ENCODE measurements around the gene MRPL20.
"Not testable (repeated sequence)": the region's sequence is repeated elsewhere in the genome, so short reads cannot be mapped to it uniquely, and the experiment has no call there.

The MRPL20 gene

GRCh38 chr1:1451696-1452364, 44.7 kb upstream of the MRPL20 start:
- no peak for DNase-seq (ENCODE audit: low read depth)
- H3K4me3 ChIP-seq (ENCODE audit: low read depth, low read length): no peak overlapping the region
- TF ChIP-seq MYC (IDR thresholded peaks at IDR 0.05; ENCODE audit: low read depth, low read length) (no peak), MAX (IDR thresholded peaks at IDR 0.05; ENCODE audit: low read depth, low read length) (no peak), CTCF (IDR thresholded peaks at IDR 0.05; ENCODE audit: low read depth, low read length) (no peak), POLR2A (IDR thresholded peaks at IDR 0.05; ENCODE audit: extremely low read depth, insufficient read length) (no peak)

GRCh38 chr1:1450616-1451015, 43.5 kb upstream of the MRPL20 start:
- H3K4me3 ChIP-seq (ENCODE audit: low read depth, low read length); DNase-seq (ENCODE audit: low read depth): not testable (repeated sequence)

GRCh38 chr1:1449099-1449739, 42.1 kb upstream of the MRPL20 start, which contains the start of gene ATAD3C:
Gene ATAD3C, plus strand, starts transcription at chr1:1449689. Its CDS starts 995 bp downstream, at chr1:1450684.
- no peak for DNase-seq (ENCODE audit: low read depth)
- TF ChIP-seq MAX (IDR thresholded peaks at IDR 0.05; ENCODE audit: low read depth, low read length) (no peak), MYC (IDR thresholded peaks at IDR 0.05; ENCODE audit: low read depth, low read length) (no peak), CTCF (IDR thresholded peaks at IDR 0.05; ENCODE audit: low read depth, low read length) (no peak), POLR2A (IDR thresholded peaks at IDR 0.05; ENCODE audit: extremely low read depth, insufficient read length) (no peak)
- H3K4me3 ChIP-seq (ENCODE audit: low read depth, low read length): no peak within 1 kb of the TSS

GRCh38 chr1:1446631-1447030, 39.5 kb upstream of the MRPL20 start:
- DNase-seq (ENCODE audit: low read depth); H3K4me3 ChIP-seq (ENCODE audit: low read depth, low read length): not testable (repeated sequence)

GRCh38 chr1:1442069-1442770, 35.1 kb upstream of the MRPL20 start:
- no peak overlapping the region for H3K4me3 ChIP-seq (ENCODE audit: low read depth, low read length)
- TF ChIP-seq MAX (IDR thresholded peaks at IDR 0.05; ENCODE audit: low read depth, low read length) (no peak), CTCF (IDR thresholded peaks at IDR 0.05; ENCODE audit: low read depth, low read length) (no peak), MYC (IDR thresholded peaks at IDR 0.05; ENCODE audit: low read depth, low read length) (no peak), POLR2A (IDR thresholded peaks at IDR 0.05; ENCODE audit: extremely low read depth, insufficient read length) (no peak)
- no peak for DNase-seq (ENCODE audit: low read depth)

GRCh38 chr1:1441002-1441888, 34.2 kb upstream of the MRPL20 start:
- TF ChIP-seq POLR2A (IDR thresholded peaks at IDR 0.05; ENCODE audit: extremely low read depth, insufficient read length) (no peak), CTCF (IDR thresholded peaks at IDR 0.05; ENCODE audit: low read depth, low read length) (peak; percentile 75), MAX (IDR thresholded peaks at IDR 0.05; ENCODE audit: low read depth, low read length) (peak; percentile 89), MYC (IDR thresholded peaks at IDR 0.05; ENCODE audit: low read depth, low read length) (peak; percentile 86)
- H3K4me3 ChIP-seq (ENCODE audit: low read depth, low read length): no peak overlapping the region
- DNase-seq (ENCODE audit: low read depth): peak; percentile 56
